ENCODE data around the gene ERCC1.

DNA sequence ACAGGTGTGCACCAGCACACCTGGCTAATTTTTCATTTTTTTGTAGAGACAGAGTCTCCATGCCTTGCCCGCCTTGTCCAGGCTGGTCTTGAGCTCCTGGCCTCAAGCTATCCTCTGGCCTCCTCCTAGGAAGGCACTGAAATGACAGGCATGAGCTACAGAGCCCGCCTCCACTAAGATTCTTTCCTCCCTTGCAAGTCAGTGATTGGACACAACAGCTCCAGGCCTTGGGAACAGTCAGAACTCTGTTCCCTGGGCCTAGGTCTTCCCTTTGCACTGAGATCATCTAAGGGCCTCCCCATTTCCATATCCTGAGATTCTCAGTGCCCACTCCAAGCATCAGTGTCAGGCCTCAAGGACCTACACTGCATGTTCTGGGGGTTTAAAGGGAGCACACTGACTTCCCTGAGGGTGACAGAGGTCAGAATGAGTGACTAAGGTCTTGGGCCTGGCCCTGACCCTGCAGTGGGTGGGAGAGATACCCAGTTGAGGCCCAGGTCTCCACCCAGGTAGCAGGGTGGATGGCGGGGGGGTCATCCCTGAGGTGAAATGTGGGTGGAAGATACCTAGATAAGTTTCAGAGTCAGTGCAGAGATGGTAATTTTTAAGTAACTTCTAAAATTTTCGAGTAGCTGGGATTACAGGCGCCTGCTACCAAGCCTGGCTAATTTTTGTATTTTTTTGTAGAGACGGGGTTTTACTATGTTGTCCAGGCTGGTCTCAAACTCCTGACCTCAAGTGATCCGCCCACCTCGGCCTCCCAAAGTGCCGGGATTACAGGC, 17.3 kb upstream of the ERCC1 start:
- no peak for TF ChIP-seq POLR2A (IDR thresholded peaks at IDR 0.05)
- no peak for TF ChIP-seq EP300 (IDR thresholded peaks at IDR 0.05)

Data from ovary (tissue), 1 donor.